Measurements from ENCODE around the gene NPC1L1. TPM values are rescaled to one million over a fixed set of nuclear protein-coding genes. Genes with fewer than 3 reads are reported as not detected.

NPC1L1 gene
- total and polyA plus RNA-seq, 2 donors from 2014 or later = 0.88 to 2.4 TPM

DNA sequence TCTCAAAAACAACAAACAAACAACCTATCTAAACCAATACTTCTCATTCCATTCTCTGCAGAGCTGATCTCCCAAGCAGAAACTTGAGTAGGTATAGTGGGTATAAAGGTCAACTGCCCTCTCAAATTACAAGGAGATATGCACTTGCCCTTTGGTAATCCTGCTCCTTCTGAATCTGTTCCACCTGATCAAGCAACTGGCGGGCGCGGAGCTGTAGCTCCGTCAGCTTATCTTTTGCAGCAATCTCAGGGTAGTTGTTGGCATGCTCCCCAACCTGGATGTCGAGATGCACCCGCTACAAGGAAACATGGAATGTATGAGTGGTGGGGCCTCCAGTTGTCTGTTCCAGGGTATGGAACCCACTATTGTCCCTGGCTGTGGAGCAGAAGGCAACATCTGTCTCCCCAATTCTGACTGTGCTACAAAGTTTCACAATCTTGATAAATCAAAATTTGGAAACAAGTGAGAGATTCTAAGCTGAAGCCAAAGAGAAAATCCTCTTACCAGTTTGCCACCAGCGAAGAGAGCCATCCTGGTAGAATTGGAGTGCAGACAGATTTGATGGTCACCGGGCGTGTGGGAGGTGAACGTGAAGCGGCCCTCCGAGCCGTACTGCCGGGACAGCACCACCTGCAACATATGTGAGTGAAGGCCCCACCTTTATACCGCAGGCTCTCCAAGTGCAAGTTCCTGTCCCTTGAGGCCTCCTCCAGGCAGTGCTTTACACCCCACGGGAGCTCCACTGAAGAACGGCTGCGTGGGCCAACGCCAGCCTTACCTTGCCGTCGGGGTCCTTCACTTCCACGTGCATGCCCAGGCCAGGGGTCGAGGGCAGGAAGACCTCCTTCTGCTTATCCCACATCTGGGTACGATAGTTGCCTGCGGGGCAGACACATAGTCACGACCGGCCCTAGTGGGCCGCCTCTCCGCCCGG is 40.1 kb upstream of the NPC1L1 start:
- TF ChIP-seq, protein P1, sequence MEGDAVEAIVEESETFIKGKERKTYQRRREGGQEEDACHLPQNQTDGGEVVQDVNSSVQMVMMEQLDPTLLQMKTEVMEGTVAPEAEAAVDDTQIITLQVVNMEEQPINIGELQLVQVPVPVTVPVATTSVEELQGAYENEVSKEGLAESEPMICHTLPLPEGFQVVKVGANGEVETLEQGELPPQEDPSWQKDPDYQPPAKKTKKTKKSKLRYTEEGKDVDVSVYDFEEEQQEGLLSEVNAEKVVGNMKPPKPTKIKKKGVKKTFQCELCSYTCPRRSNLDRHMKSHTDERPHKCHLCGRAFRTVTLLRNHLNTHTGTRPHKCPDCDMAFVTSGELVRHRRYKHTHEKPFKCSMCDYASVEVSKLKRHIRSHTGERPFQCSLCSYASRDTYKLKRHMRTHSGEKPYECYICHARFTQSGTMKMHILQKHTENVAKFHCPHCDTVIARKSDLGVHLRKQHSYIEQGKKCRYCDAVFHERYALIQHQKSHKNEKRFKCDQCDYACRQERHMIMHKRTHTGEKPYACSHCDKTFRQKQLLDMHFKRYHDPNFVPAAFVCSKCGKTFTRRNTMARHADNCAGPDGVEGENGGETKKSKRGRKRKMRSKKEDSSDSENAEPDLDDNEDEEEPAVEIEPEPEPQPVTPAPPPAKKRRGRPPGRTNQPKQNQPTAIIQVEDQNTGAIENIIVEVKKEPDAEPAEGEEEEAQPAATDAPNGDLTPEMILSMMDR (IDR thresholded peaks at IDR 0.05; ENCODE audit: borderline replicate concordance, extremely low read depth, insufficient read depth) = no peak
- H3K4me1 ChIP-seq (ENCODE audit: control insufficient read depth in 2 of 3, insufficient read depth in 2 of 3, low read depth in 1 of 3, low read length in 3 of 3) = peaks cover 4 to 14% (median 9%) of the 10 kb centered on the region in 3 donors
- H3K27ac ChIP-seq (ENCODE audit: low read depth in 2 of 2, low read length in 2 of 2) = peak overlapping the region; percentile 93 to 100
- peak overlapping the region; percentile 92 to 93 (median 93) for H3K4me3 ChIP-seq (ENCODE audit: low read length in 3 of 3)
- H3K27me3 ChIP-seq (ENCODE audit: control insufficient read depth, insufficient read depth, low read length) = no peaks in the 10 kb centered on the region
- H3K9ac ChIP-seq (ENCODE audit: low read length in 3 of 3) = peak overlapping the region; percentile 74 to 95 (median 92)
- no peaks in the 10 kb centered on the region for H3K9me3 ChIP-seq (ENCODE audit: control insufficient read depth in 2 of 3, insufficient read depth in 1 of 3, low read length in 3 of 3)
- DNase-seq (peak; percentile 29 to 86 (median 48)), FAIRE-seq (no peak)
- H3K36me3 ChIP-seq (ENCODE audit: control insufficient read depth in 2 of 3, insufficient read depth in 3 of 3, low read length in 3 of 3) = peaks cover 6 to 21% (median 13%) of the 10 kb centered on the region in 3 donors
- intact Hi-C loops (cut with DNase I) = loop anchor here (10.0 kb wide), 2 partner anchors 264 to 554 kb away; partner anchors contain the start of gene H2AZ2

DNA sequence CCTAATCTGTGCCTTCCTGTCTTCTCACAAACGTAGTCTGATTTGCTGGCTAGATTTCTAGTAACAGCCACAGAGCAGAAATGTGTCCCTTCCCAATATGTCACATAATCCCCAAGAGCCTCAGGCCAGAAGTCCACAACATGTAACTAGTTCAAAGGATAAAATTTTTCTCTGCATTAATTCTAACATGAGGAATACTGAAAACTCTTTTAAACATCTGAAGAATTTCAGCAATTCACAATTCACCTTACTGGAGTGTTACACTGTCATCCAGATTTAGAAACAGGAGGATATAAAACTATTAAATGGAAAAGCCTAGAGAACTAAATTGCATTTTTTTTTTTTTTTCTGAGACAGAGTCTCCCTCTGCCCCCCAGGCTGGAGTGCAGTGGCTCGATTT is 35.1 kb upstream of the NPC1L1 start:
- peaks cover 17 to 43% (median 27%) of the 10 kb centered on the region in 3 donors for H3K36me3 ChIP-seq (ENCODE audit: control insufficient read depth in 2 of 3, insufficient read depth in 3 of 3, low read length in 3 of 3)
- no peaks in the 10 kb centered on the region for H3K27me3 ChIP-seq (ENCODE audit: control insufficient read depth, insufficient read depth, low read length)
- intact Hi-C loops (cut with DNase I) = no loop called here
- peaks cover 8 to 28% (median 27%) of the 10 kb centered on the region in 3 donors for H3K4me1 ChIP-seq (ENCODE audit: control insufficient read depth in 2 of 3, insufficient read depth in 2 of 3, low read depth in 1 of 3, low read length in 3 of 3)
- no peaks in the 10 kb centered on the region for H3K9me3 ChIP-seq (ENCODE audit: control insufficient read depth in 2 of 3, insufficient read depth in 1 of 3, low read length in 3 of 3)
- FAIRE-seq (no peak), DNase-seq (no peak)
- TF ChIP-seq, protein P1 (IDR thresholded peaks at IDR 0.05; ENCODE audit: borderline replicate concordance, extremely low read depth, insufficient read depth) = no peak
- H3K9ac ChIP-seq (ENCODE audit: low read length in 3 of 3) = no peak overlapping the region
- H3K4me3 ChIP-seq (ENCODE audit: low read length in 3 of 3) = no peak overlapping the region
- H3K27ac ChIP-seq (ENCODE audit: low read depth in 2 of 2, low read length in 2 of 2) = no peak overlapping the region

DNA sequence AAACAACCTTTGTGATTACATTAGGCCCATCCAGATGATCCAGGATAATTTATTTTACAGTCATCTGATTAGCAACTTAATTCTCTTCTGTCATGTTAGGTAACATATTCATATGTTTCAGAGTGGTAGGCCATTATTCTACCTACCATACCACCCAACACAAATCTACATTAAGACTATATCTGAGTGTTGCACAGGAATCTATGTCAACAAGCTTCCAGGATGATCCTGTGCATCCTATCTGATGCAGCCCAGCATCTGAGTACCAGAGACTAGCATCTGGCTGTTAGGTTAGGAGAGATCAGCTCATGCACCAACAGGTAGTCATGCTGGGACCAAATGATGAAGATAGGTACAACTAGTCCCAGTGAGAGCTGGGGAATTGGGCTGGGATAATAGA is 33.9 kb upstream of the NPC1L1 start:
- Histone ChIP-seq H3K27ac (ENCODE audit: low read depth in 2 of 2, low read length in 2 of 2) (peak overlapping the region in 1 of 2 donors; percentile 8), H3K9me3 (ENCODE audit: control insufficient read depth in 2 of 3, insufficient read depth in 1 of 3, low read length in 3 of 3) (no peaks in the 10 kb centered on the region), H3K27me3 (ENCODE audit: control insufficient read depth, insufficient read depth, low read length) (no peaks in the 10 kb centered on the region), H3K4me1 (ENCODE audit: control insufficient read depth in 2 of 3, insufficient read depth in 2 of 3, low read depth in 1 of 3, low read length in 3 of 3) (peaks cover 3 to 27% (median 25%) of the 10 kb centered on the region in 3 donors), H3K36me3 (ENCODE audit: control insufficient read depth in 2 of 3, insufficient read depth in 3 of 3, low read length in 3 of 3) (peaks cover 21 to 52% (median 36%) of the 10 kb centered on the region in 3 donors), H3K9ac (ENCODE audit: low read length in 3 of 3) (peak overlapping the region in 1 of 3 donors; percentile 88), H3K4me3 (ENCODE audit: low read length in 3 of 3) (peak overlapping the region in 1 of 3 donors; percentile 95)
- FAIRE-seq (no peak), DNase-seq (no peak)
- TF ChIP-seq, protein P1 (IDR thresholded peaks at IDR 0.05; ENCODE audit: borderline replicate concordance, extremely low read depth, insufficient read depth) = no peak
- intact Hi-C loops (cut with DNase I) = no loop called here
